Measurements from ENCODE around the gene CLDN16. TPM values are rescaled to one million over a fixed set of nuclear protein-coding genes. Genes with fewer than 3 reads are reported as not detected.

CLDN16 gene
- total and polyA plus RNA-seq, 9 of the 15 experiments (the other 6 are each of a cell fraction or from before 2014, with no cell fraction given): 0.04 to 0.11 (median 0.04) TPM; not detected in 6

Other genes starting within 250 kb of the CLDN16 start
- not detected in 2 replicates for gene CLDN1, start 65.7 kb upstream of the CLDN16 start, total RNA-seq (2014; rRNA removed)
- gene CLDN1, start 65.7 kb upstream of the CLDN16 start, total RNA-seq (2014; rRNA removed; fragmentation: Illumina TruSeq; extraction: Trizol): not detected in 2 replicates
- gene CLDN1, start 65.7 kb upstream of the CLDN16 start, total RNA-seq (2015; rRNA removed; fragmentation: Illumina TruSeq; extraction: Trizol): not detected in 2 replicates
- gene CLDN1, start 65.7 kb upstream of the CLDN16 start, total RNA-seq (2021): 0.16 and 0.34 TPM in 2 replicates
- gene CLDN1, start 65.7 kb upstream of the CLDN16 start, polyA plus RNA-seq (2011; rRNA removed): not detected in 2 replicates
- not detected in 2 replicates for gene CLDN1, start 65.7 kb upstream of the CLDN16 start, polyA plus RNA-seq (2014; fragmentation: Illumina TruSeq; extraction: Trizol)
- gene CLDN1, start 65.7 kb upstream of the CLDN16 start, polyA plus RNA-seq (2014; fragmentation: Nextera tagmentation; extraction: Ambion mirVana): not detected
- gene CLDN1, start 65.7 kb upstream of the CLDN16 start, polyA plus RNA-seq (2014; rRNA removed): not detected in 2 replicates
- 0.08 TPM in 1 of 2 replicates, not detected in the other for gene TMEM207, start 61.7 kb downstream of the CLDN16 start, total RNA-seq (2014; rRNA removed)
- 0.07 TPM in 1 of 2 replicates, not detected in the other for gene TMEM207, start 61.7 kb downstream of the CLDN16 start, total RNA-seq (2014; rRNA removed; fragmentation: Illumina TruSeq; extraction: Trizol)
- gene TMEM207, start 61.7 kb downstream of the CLDN16 start, total RNA-seq (2015; rRNA removed; fragmentation: Illumina TruSeq; extraction: Trizol): not detected in 2 replicates
- not detected in 2 replicates for gene TMEM207, start 61.7 kb downstream of the CLDN16 start, total RNA-seq (2021)
- gene TMEM207, start 61.7 kb downstream of the CLDN16 start, polyA plus RNA-seq (2011; rRNA removed): 0.04 TPM in 1 of 2 replicates, not detected in the other
- gene TMEM207, start 61.7 kb downstream of the CLDN16 start, polyA plus RNA-seq (2014; fragmentation: Illumina TruSeq; extraction: Trizol): 0.10 and 0.14 TPM in 2 replicates
- under 1 TPM; 0.04 TPM for gene TMEM207, start 61.7 kb downstream of the CLDN16 start, polyA plus RNA-seq (2014; fragmentation: Nextera tagmentation; extraction: Ambion mirVana)
- not detected in 2 replicates for gene TMEM207, start 61.7 kb downstream of the CLDN16 start, polyA plus RNA-seq (2014; rRNA removed)
- 0.23 and 0.90 TPM in 2 replicates for gene IL1RAP, start 125.9 kb downstream of the CLDN16 start, total RNA-seq (2014; rRNA removed)
- 1.0 and 1.2 TPM in 2 replicates for gene IL1RAP, start 125.9 kb downstream of the CLDN16 start, total RNA-seq (2014; rRNA removed; fragmentation: Illumina TruSeq; extraction: Trizol)
- 0.98 and 1.3 TPM in 2 replicates for gene IL1RAP, start 125.9 kb downstream of the CLDN16 start, total RNA-seq (2015; rRNA removed; fragmentation: Illumina TruSeq; extraction: Trizol)
- 0.62 and 1.3 TPM in 2 replicates for gene IL1RAP, start 125.9 kb downstream of the CLDN16 start, total RNA-seq (2021)
- gene IL1RAP, start 125.9 kb downstream of the CLDN16 start, polyA plus RNA-seq (2011; rRNA removed): 0.35 and 1.8 TPM in 2 replicates
- 0.84 and 1.1 TPM in 2 replicates for gene IL1RAP, start 125.9 kb downstream of the CLDN16 start, polyA plus RNA-seq (2014; fragmentation: Illumina TruSeq; extraction: Trizol)
- gene IL1RAP, start 125.9 kb downstream of the CLDN16 start, polyA plus RNA-seq (2014; fragmentation: Nextera tagmentation; extraction: Ambion mirVana): under 1 TPM; 0.23 to 0.36 TPM
- 0.47 and 0.88 TPM in 2 replicates for gene IL1RAP, start 125.9 kb downstream of the CLDN16 start, polyA plus RNA-seq (2014; rRNA removed)